Measurements from ENCODE around the gene KIF26B.

The KIF26B gene

DNA sequence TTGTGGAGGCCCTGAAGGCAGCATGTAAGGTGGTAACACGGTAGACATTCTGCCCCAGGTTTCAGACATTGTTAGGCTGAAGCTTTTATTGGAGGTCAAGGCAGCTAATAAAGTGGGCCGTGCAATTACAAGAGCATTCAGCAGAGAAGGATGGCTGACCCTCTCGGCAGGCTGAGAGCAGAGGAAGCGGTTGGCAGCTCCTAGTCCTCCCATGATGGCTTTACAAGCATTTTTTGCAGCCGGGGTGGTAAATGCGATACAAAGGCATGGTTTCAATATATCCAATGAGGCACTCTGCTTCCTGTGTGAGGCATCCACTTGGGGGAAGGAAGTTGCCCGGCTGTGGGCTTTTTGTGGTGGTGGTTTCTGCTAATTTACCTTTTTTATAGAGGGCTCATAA lies 14.6 kb downstream of the KIF26B start:
- TF ChIP-seq, protein P1, sequence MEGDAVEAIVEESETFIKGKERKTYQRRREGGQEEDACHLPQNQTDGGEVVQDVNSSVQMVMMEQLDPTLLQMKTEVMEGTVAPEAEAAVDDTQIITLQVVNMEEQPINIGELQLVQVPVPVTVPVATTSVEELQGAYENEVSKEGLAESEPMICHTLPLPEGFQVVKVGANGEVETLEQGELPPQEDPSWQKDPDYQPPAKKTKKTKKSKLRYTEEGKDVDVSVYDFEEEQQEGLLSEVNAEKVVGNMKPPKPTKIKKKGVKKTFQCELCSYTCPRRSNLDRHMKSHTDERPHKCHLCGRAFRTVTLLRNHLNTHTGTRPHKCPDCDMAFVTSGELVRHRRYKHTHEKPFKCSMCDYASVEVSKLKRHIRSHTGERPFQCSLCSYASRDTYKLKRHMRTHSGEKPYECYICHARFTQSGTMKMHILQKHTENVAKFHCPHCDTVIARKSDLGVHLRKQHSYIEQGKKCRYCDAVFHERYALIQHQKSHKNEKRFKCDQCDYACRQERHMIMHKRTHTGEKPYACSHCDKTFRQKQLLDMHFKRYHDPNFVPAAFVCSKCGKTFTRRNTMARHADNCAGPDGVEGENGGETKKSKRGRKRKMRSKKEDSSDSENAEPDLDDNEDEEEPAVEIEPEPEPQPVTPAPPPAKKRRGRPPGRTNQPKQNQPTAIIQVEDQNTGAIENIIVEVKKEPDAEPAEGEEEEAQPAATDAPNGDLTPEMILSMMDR (IDR thresholded peaks at IDR 0.05; ENCODE audit: low read depth, low read length) = no peak
- 0 out of 2 replicates have a peak, but pooled peaks have one; percentile 10 for TF ChIP-seq MYC (IDR thresholded peaks at IDR 0.05; ENCODE audit: low read depth, low read length)
- no peak overlapping the region for H3K4me3 ChIP-seq (ENCODE audit: low read depth, low read length)
- DNase-seq (ENCODE audit: low read depth) = peak; percentile 82

DNA sequence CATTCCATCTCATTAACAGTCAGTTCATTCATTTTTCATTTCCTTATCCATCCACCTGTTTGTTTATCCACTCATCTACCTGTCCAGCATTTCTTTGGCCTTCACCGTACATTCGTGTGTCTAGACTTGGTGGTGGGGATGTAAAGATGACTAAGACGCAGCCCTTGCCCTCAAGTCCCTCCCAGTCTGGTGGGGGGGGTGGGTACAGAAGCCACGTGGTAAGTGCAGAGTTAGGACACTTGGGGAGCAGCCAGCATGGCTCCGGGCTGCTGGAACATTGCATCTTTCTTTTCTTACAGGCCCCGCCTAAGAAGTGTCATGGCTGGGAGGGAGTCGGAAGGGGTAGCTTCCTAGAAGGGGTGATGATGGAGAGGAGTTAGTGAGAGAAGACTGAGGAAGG lies 17.2 kb downstream of the KIF26B start:
- DNase-seq (ENCODE audit: low read depth) = peak; percentile 33
- TF ChIP-seq, protein P1 (IDR thresholded peaks at IDR 0.05; ENCODE audit: low read depth, low read length) = no peak
- TF ChIP-seq, protein P2, sequence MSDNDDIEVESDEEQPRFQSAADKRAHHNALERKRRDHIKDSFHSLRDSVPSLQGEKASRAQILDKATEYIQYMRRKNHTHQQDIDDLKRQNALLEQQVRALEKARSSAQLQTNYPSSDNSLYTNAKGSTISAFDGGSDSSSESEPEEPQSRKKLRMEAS (IDR thresholded peaks at IDR 0.05; ENCODE audit: low read depth, low read length) = 0 out of 2 replicates have a peak, but pooled peaks have one; percentile 12

DNA sequence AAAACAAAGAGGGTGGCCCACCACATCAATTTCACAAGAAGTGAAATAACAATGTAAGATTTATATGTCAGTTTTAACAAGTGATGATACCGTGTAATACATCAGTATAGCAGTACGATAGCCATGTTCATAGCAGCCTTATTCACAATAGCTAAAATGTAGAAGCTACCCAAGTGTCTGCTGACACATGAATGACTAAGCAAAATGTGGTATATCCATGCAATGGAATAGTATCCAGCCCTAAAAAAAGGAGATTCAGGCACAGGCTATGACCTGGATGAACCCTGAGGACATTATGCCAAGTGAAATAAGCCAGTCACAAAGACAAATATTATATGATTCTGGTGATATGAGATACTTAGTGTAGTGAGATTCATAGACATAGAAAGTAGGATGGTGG lies 18.0 kb downstream of the KIF26B start:
- H3K4me3 ChIP-seq (ENCODE audit: low read depth, low read length) = no peak overlapping the region
- TF ChIP-seq MYC (IDR thresholded peaks at IDR 0.05; ENCODE audit: low read depth, low read length) (no peak), POLR2A (IDR thresholded peaks at IDR 0.05; ENCODE audit: extremely low read depth, insufficient read length) (no peak)
- TF ChIP-seq, protein P2 (IDR thresholded peaks at IDR 0.05; ENCODE audit: low read depth, low read length) = no peak
- TF ChIP-seq, protein P1 (IDR thresholded peaks at IDR 0.05; ENCODE audit: low read depth, low read length) = no peak
- no peak for DNase-seq (ENCODE audit: low read depth)

More for the DNA sequence above, 17.2 kb downstream of the KIF26B start:
- H3K4me3 ChIP-seq (ENCODE audit: low read depth, low read length) = no peak overlapping the region

DNA sequence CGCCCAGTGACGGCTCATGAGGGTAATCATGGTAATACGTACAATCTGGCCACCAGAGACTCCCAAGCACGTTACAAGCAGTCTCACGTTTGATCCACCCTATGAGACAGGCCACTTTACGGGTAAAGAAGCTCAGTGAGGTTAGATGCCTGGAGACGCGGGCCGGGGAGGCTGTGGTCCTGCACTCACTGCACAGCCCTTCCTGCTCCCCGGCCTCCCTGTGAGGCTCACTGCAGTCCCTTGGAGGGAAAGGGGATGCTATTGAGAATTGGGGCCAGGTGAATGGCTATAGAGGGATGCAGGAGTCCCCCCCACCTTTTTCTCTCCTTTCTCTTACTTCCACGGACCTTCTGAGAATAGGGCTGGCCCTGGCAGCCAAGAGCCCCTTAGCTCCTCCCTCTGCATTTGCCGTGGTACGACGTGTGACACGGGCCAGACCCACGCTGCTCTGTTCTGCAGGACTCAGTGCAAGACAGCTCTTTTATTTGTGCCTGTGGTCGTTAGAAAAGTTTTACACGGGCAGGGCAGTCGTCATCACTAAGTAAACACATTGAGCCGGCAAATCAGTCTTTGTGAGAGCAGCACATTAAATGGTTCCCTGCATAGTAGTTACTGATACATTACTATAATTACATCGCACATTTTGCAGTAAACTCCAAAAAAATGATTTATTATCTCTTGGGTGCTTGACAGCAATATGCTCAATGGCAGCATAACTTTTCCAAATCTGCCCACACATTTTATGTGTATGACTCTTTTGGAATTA lies 18.8 kb downstream of the KIF26B start:
- H3K4me3 ChIP-seq (ENCODE audit: low read depth, low read length) = no peak overlapping the region
- TF ChIP-seq, protein P1 (IDR thresholded peaks at IDR 0.05; ENCODE audit: low read depth, low read length) = no peak
- TF ChIP-seq MYC (IDR thresholded peaks at IDR 0.05; ENCODE audit: low read depth, low read length) = no peak
- TF ChIP-seq, protein P2 (IDR thresholded peaks at IDR 0.05; ENCODE audit: low read depth, low read length) = no peak
- no peak for TF ChIP-seq POLR2A (IDR thresholded peaks at IDR 0.05; ENCODE audit: extremely low read depth, insufficient read length)
- DNase-seq (ENCODE audit: low read depth) = no peak

DNA sequence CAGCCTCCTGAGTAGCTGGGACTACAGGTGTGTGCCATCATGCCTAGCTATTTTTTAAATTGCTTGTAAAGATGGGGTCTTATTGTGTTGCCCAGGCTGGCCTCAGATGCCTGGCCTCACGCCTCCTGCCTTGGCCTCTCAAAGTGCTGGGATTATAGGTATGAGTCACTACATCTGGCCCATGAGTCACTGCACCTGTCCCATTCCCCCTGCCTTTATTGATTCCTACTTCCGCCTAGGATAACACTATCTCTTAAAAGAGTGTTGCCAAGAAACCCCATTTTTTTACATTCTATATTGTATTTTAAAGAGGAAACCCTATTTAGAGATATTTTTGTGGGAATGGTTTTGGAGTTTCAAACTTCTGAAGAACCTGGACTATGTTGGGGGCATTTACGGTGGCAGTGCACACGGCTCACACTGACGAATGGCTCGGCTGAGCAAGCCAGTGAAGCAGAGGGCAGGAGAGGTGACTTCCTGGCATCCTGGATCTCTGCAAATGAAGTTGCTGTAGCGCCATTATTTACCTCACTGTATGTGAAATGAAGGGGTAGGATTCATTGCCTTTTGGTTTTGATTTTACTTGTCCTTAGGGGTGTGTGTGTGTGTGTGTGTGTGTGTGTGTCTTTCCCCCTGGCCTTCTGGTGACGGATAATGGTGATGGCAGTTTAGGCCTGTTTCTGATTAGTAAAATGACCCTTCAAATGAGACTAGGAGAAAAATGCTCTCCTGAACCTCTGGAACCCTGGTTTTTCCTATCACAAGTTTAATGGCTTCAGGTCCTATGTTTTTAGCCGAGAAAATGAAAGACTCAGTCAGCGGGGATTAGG lies 22.5 kb downstream of the KIF26B start:
- H3K4me3 ChIP-seq (ENCODE audit: low read depth, low read length) = no peak overlapping the region
- TF ChIP-seq, protein P2 (IDR thresholded peaks at IDR 0.05; ENCODE audit: low read depth, low read length) = no peak
- TF ChIP-seq, protein P1 (IDR thresholded peaks at IDR 0.05; ENCODE audit: low read depth, low read length) = no peak
- TF ChIP-seq POLR2A (IDR thresholded peaks at IDR 0.05; ENCODE audit: extremely low read depth, insufficient read length) (no peak), MYC (IDR thresholded peaks at IDR 0.05; ENCODE audit: low read depth, low read length) (no peak)
- DNase-seq (ENCODE audit: low read depth) = no peak

All from NB4 (cell line).